ENCODE measurements around the gene IL34.

Gene IL34

GRCh38 chr16:70702624-70703023 lies 56.3 kb downstream of the IL34 start:
- no peak for DNase-seq (ENCODE audit: low read depth)

DNA sequence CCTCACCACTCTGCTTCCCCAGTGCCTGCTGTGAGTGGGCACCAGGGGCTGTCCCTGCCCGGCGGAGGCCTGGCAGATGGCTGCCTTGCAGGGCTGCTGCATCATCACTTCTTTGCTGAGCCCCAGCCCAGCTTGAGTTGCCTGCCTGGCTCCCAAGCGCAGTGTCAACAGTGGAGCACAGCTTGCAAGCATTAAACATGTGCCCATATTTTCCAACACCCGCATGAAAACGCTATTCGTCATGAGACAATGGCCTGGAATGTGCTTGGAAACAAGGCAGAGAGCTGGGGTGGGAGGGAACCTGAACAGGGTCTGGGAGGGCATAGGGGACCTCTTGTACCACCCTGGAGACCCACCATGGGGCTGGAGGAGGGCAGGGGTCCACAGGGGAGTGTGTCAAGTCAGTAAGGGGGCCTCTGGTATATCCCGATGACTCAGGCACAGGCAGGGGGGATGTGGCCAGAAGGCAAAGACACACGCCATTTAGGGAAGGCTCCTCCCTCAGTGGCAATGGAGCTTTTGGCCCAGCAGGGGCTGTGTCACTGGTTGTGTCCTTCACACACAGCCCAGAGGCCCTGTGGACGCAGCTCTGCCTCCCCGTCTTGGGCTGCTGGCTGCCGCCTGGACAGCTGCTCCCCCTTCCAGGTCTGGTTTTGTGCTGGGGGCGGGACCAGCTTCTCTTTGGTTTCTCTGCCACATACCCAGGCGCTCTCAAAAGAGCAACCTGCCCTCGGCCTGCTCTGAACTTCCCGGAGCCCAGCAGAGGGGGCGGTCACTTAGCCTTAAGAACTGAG lies 56.9 kb downstream of the IL34 start:
- peak; percentile 99 for DNase-seq (ENCODE audit: low read depth)

DNA sequence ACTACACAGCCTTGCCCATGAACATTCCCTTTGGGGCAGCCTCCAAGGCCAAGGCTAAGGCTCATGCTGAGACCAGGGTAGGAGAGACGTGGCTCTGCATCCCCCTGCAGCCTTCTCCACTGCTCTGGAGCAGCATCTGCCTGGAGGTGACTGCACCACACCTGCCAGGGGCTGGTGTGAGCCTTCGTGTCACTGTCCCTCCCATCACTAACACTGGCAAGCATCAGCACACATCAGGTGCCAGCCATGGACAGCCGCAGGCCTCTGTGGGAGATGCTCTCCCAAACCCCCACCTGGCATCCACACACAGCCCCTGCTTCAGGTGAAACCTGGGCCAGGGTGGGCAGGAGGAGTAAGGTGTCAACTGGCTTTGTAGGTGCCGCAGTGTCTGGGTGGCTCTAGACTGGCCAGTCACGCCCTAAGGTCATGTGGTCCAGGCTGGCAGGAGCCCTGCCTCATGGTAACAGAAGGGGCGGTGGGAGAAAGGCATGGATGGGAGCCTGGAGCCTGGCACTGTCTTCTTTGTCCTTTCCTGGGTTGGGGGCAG lies 57.5 kb downstream of the IL34 start:
- DNase-seq (ENCODE audit: low read depth): no peak

DNA sequence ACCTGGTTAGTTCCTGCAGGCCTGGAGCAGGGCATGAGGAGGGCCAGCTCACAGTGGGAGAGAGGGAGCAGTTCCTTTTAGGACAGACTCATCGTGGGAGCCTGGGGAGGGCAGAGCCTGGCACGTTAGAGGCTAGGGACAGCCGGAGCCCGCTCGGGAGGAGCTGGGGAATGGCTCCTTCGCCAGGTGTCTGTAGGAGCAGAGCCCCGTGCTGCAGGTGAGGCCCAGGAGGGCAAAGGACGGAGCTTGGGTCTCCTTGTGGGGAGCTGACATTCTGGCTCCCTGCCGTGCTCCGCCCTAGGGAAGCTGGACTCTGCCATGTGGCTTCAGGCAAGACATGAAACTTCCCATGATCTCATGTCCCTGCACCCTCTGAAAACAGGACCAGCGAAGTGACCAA lies 58.2 kb downstream of the IL34 start:
- DNase-seq (ENCODE audit: low read depth): no peak

DNA sequence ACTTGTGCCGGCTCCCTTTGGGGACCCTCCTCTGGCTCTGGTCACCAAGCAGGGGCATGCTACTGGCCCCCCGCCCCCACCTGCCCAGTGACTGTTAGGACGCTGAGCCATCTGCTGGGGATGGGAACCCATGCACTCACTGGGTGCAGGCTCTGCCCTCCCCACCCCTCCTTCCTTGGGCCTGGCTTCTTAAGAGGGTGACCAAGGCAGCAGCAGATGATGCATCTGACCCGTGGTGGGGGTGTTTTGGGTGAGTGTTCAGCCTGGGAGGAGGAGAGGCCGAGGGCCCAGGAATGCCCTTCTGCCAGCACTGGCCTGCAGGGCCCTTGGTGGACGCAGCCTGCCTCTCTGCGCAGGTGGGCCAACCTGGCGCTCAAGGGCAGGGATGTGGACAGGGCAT lies 58.7 kb downstream of the IL34 start:
- no peak for DNase-seq (ENCODE audit: low read depth)

DNA sequence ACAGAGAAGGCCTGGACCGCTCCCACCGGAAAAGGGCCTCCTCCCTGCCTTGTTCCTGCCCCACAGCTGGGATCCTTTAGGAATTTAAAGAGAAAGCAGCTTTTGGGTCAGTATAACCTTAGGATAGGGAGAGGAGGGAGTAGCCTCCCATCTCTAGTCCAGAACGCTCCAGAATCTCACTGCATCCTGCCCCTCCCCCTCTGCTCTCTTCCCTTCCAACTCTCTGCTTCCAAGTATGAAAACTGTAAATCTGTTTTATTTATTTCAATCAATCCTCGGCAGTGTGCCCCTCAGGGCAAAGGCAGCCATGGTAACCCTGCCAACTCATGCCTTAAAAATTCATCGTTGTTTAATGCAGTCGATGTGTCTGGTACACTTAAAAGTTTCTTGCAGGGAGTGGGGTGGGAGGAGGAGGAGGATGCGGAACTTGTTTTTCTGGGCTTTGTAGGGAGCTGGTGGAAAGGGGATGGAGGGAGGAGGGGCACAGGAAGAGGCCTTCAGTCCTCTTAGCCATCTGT lies 60.6 kb downstream of the IL34 start:
- peak; percentile 96 for DNase-seq (ENCODE audit: low read depth)

- DNase-seq (ENCODE audit: low read depth): no peak
Measured at GRCh38 chr16:70708366-70709246, 62.2 kb downstream of the IL34 start.

- no peak for DNase-seq (ENCODE audit: low read depth)
Measured at GRCh38 chr16:70709457-70709856, 63.1 kb downstream of the IL34 start.

DNA sequence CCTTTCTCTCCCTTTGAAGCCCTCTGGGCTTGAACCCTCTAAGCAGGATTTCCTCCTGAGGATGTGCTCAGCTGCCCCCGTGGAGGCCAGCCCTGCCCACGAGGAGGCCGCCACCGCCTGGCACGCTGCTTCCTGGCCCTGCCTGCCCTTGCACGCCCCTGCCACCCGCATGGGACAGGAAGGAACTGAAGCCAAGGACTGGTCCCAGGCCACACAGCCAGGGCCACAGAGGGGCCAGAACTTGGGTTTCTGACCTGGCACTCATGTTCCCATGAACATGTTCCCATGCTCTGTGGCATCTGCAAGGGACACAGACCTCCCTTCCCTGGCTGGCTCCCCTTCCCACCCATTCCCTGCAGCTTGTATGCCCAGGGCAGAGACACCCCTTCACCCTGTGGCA lies 63.6 kb downstream of the IL34 start:
- DNase-seq (ENCODE audit: low read depth): no peak

All from fibroblast of gingiva (primary cell).